Spleen (tissue), 7 donors: ENCODE results near the gene RHBDF2.

ENCODE experiments used
- CTCF ChIP-seq, 11 experiments: fragments of 200-600 bp in 7 of 11; fragments of 450-650 bp in 4 of 11; sonication (generic) in 4 of 11; IDR thresholded peaks in 8 of 11; conservative IDR thresholded peaks in 3 of 11; 1 replicate in 7 of 11; 2 replicates in 4 of 11; pipeline versions ENCODE4 v1.4.0 to v1.8.0; 2016 to 2021; ENCODE audit warnings: antibody characterized with exemption in 11 of 11, inconsistent platforms in 4 of 11, mild to moderate bottlenecking in 1 of 11
- POLR2A ChIP-seq, 3 donors: fragments of 450-650 bp; IDR thresholded peaks; one replicate each; pipeline ENCODE4 v1.5.1; 2017; ENCODE audit warnings: antibody characterized with exemption in 3 of 3, mild to moderate bottlenecking in 1 of 3
- donor health status: DM: no; HTN: no; CAD: no; lungs with moderate emphysema.
- donor health status: DM: no; HTN: no; CAD: no.
- donor health status: DM: no; HTN: no; CAD: no.

GRCh38 chr17:76490112-76490710, 11.0 kb downstream of the RHBDF2 start:
- no peak for TF ChIP-seq POLR2A (IDR thresholded peaks at IDR 0.05)
- no peak for TF ChIP-seq CTCF (IDR thresholded peaks at IDR 0.05 in 8 of 11, conservative IDR thresholded peaks at IDR 0.05 in 3 of 11)
